ENCODE results near the gene SPATA6L.

The SPATA6L gene

GRCh38 chr9:4549751-4550295, 116.5 kb downstream of the SPATA6L start:
- DNase-seq (ENCODE audit: low spot score): no peak

- DNase-seq (ENCODE audit: low spot score): no peak
These were observed 117.2 kb downstream of the SPATA6L start for GRCh38 chr9:4548811-4549725.

Measured in hematopoietic multipotent progenitor cell treated with erythropoietin and hydrocortisone succinate and interleukin-3 and kit ligand, for 15 days (in vitro differentiated cells).